Astrocyte of the spinal cord (primary cell): Measurements from ENCODE around the gene SOX6.

Source experiments
- DNase-seq: peaks from one replicate; pipeline ENCODE4 v3.0.0; 2011; ENCODE audit warnings: low read depth, low spot score
- H3K4me3 ChIP-seq: 2 replicates; pipeline ENCODE4 v1.5.1; 2011; ENCODE audit warnings: low read depth, mild to moderate bottlenecking, low read length, moderate library complexity
- in situ Hi-C: cut with HindIII; loops from 2 replicates; pipeline ENCODE4 v1.10.0; 2017; ENCODE audit warnings: low sequenced_read_pairs
- TF ChIP-seq, protein P1 (sequence below): IDR thresholded peaks from 2 replicates; pipeline ENCODE4 v1.5.1; 2012; ENCODE audit warnings: low read depth, mild to moderate bottlenecking, low read length, inconsistent platforms

Gene SOX6

GRCh38 chr11:16059332-16059731 lies 297.0 kb downstream of the SOX6 start:
- in situ Hi-C loops, result no loop called here
- TF ChIP-seq, protein P1, sequence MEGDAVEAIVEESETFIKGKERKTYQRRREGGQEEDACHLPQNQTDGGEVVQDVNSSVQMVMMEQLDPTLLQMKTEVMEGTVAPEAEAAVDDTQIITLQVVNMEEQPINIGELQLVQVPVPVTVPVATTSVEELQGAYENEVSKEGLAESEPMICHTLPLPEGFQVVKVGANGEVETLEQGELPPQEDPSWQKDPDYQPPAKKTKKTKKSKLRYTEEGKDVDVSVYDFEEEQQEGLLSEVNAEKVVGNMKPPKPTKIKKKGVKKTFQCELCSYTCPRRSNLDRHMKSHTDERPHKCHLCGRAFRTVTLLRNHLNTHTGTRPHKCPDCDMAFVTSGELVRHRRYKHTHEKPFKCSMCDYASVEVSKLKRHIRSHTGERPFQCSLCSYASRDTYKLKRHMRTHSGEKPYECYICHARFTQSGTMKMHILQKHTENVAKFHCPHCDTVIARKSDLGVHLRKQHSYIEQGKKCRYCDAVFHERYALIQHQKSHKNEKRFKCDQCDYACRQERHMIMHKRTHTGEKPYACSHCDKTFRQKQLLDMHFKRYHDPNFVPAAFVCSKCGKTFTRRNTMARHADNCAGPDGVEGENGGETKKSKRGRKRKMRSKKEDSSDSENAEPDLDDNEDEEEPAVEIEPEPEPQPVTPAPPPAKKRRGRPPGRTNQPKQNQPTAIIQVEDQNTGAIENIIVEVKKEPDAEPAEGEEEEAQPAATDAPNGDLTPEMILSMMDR, result no peak
- no peak for DNase-seq

DNA sequence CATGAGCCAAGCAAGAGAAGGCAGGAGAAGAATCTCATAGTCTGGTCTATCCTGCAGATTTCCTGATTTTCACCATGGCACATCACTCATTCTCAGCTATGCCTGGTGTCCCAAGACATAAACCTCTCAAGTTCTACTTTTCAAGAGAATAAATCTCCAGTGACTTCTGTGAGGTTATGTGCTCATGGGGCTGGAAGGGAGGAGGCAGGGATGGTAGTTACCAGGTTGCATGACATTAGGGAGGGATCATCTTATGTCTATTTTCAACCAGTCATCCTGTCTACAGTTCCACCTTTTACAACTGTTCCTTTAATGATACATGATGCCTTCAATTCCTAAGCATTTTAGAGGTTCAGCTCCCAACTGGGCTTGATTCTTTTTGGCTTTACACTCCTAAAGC lies 297.7 kb downstream of the SOX6 start:
- H3K4me3 ChIP-seq, result no peak overlapping the region
- in situ Hi-C loops, result no loop called here
- no peak for DNase-seq
- TF ChIP-seq, protein P1, result no peak

More at GRCh38 chr11:16059332-16059731, 297.0 kb downstream of the SOX6 start:
- no peak overlapping the region for H3K4me3 ChIP-seq

GRCh38 chr11:16052750-16053149 lies 303.6 kb downstream of the SOX6 start:
- H3K4me3 ChIP-seq, result no peak overlapping the region
- TF ChIP-seq, protein P1, result no peak
- in situ Hi-C loops, result no loop called here
- DNase-seq, result no peak

DNA sequence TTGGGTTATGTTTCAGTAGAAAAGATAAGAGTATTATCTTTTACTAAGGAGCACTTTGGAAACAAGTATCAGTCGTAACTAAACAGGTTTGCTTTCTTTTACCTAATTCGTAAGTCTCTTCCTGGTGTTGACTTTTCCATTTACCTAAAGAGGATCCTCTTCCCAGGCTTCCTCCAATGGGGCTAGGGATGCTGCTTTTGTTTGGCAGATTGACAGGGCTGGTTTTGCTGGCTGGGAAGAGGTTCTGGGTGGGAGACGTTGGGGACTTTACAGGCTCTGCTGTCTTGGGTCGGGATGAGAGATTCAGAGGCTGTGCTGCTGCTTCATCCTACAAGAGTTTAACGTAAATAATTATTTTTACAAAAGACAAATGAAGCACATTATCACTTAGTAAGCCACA lies 306.7 kb downstream of the SOX6 start:
- in situ Hi-C loops, result no loop called here
- TF ChIP-seq, protein P1, result no peak
- no peak for DNase-seq
- H3K4me3 ChIP-seq, result no peak overlapping the region

DNA sequence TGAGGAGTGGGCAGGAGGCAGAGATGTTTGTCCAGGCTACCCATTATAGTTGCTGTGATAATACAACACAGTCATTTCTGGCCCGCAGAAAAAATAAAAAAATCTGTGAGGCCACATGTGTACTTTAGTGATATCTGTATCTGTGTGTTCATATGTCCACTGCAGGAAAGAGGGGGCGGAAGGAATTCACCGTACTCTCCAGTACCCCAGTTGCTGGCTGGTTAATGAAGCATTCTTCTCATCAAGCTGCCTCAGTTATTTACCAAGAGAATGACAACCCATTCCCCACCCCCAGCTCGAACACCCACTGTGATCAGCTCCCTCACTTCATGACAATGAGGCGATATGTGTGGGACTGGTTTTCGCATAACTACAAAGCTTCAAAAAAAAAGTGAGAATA lies 309.3 kb downstream of the SOX6 start:
- H3K4me3 ChIP-seq, result no peak overlapping the region
- no peak for DNase-seq
- in situ Hi-C loops, result no loop called here
- TF ChIP-seq, protein P1, result no peak

GRCh38 chr11:16043617-16044016 lies 312.7 kb downstream of the SOX6 start:
- TF ChIP-seq, protein P1, result no peak
- no peak for DNase-seq
- in situ Hi-C loops, result no loop called here
- H3K4me3 ChIP-seq, result no peak overlapping the region

DNA sequence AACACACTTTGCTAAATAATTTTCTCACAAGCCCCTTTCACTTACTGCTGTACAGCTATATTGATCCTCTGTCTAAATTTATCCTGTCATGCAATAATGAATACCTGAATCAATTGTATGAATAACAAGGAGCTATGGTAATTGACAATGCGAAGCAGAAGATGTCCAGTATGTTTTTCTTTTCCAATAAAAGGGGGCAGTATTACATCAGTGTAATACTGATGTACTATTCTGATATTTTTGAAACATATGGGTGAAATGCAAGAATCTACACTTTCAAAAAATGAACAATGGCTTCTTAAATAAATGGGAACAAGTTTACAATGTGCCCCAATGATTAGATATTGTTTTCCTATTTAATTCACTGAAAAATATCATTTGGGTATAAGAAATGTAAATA lies 315.1 kb downstream of the SOX6 start:
- no peak for DNase-seq
- in situ Hi-C loops, result no loop called here
- H3K4me3 ChIP-seq, result no peak overlapping the region
- TF ChIP-seq, protein P1, result no peak
